Measurements from ENCODE around the gene IRF9.

Gene IRF9

GRCh38 chr14:24113801-24114531, 47.1 kb upstream of the IRF9 start (continued):
- peak; percentile 27; the same call in 1 of the 2 replicates for TF ChIP-seq TSHZ1 (tag by site-specific recombination; IDR thresholded peaks at IDR 0.05; ENCODE audit: borderline replicate concordance)
- TF ChIP-seq ZBTB26 (tag by site-specific recombination; optimal IDR thresholded peaks at IDR 0.05): peak; percentile 93
- peak; percentile 79 for TF ChIP-seq ZXDB (tag by site-specific recombination; IDR thresholded peaks at IDR 0.05)
- TF ChIP-seq ZNF140 (tag by site-specific recombination; IDR thresholded peaks at IDR 0.05): no peak
- TF ChIP-seq ZNF654 (tag by site-specific recombination; IDR thresholded peaks at IDR 0.05; ENCODE audit: low read depth): no peak
- TF ChIP-seq ZSCAN23 (tag by site-specific recombination; IDR thresholded peaks at IDR 0.05): peak; percentile 87; the same call in 1 of the 2 replicates
- peak; percentile 45; the same call in 1 of the 2 replicates for TF ChIP-seq KLF1 (tag by site-specific recombination; IDR thresholded peaks at IDR 0.05)
- peak; percentile 79 for TF ChIP-seq ZFHX2 (tag by site-specific recombination; conservative IDR thresholded peaks at IDR 0.05)
- no peak for TF ChIP-seq ZNF37A (tag by site-specific recombination; IDR thresholded peaks at IDR 0.05)
- no peak for TF ChIP-seq HOXC10 (CRISPR knock-in tag; IDR thresholded peaks at IDR 0.05)
- TF ChIP-seq ZNF488 (tag by site-specific recombination; IDR thresholded peaks at IDR 0.05): no peak
- TF ChIP-seq ZNF146 (tag by site-specific recombination; IDR thresholded peaks at IDR 0.05): 0 out of 2 replicates have a peak, but pooled peaks have one; percentile 2
- TF ChIP-seq ZNF513 (tag by site-specific recombination; IDR thresholded peaks at IDR 0.05): no peak
- peak; percentile 56 for TF ChIP-seq INSM2 (tag by site-specific recombination; IDR thresholded peaks at IDR 0.05)
- TF ChIP-seq ZNF398 (tag by site-specific recombination; IDR thresholded peaks at IDR 0.05): peak; percentile 99
- TF ChIP-seq ZBTB11 (tag by site-specific recombination; conservative IDR thresholded peaks at IDR 0.05; ENCODE audit: low read depth): peak; percentile 82
- TF ChIP-seq ZNF558 (tag by site-specific recombination; IDR thresholded peaks at IDR 0.05): peak; percentile 52; the same call in 1 of the 2 replicates
- TF ChIP-seq ZNF26 (tag by site-specific recombination; IDR thresholded peaks at IDR 0.05): no peak
- TF ChIP-seq ZBTB21 (tag by site-specific recombination; IDR thresholded peaks at IDR 0.05): no peak; the same call in 1 of the 2 replicates
